Neuronal stem cell (in vitro differentiated cells): ENCODE data around the gene RNF44. TPM values are rescaled to one million over a fixed set of nuclear protein-coding genes. Genes with fewer than 3 reads are reported as not detected.

Source experiments
- DNase-seq: peaks from one replicate; pipeline ENCODE4 v3.0.0-alpha.2; 2013; ENCODE audit warnings: low spot score
- H2AFZ ChIP-seq: one replicate; pipeline ENCODE4 v1.6.1; 2013; ENCODE audit warnings: mild to moderate bottlenecking, low read length, inconsistent platforms
- H2AK5ac ChIP-seq: 2 replicates; pipeline ENCODE4 v1.6.1; 2013; ENCODE audit warnings: low read depth, mild to moderate bottlenecking, inconsistent platforms, low read length, moderate library complexity, mixed read lengths
- H2BK120ac ChIP-seq: 2 replicates; pipeline ENCODE4 v1.6.1; 2013; ENCODE audit warnings: low read depth, mild to moderate bottlenecking, inconsistent platforms, low read length, moderate library complexity, mixed read lengths
- H2BK12ac ChIP-seq: one replicate; pipeline ENCODE4 v1.6.1; 2013; ENCODE audit warnings: low read length, inconsistent platforms
- H2BK15ac ChIP-seq: 2 replicates; pipeline ENCODE4 v1.6.1; 2013; ENCODE audit warnings: mild to moderate bottlenecking, low read length, inconsistent platforms, mixed read lengths
- H2BK5ac ChIP-seq: one replicate; pipeline ENCODE4 v1.6.1; 2013; ENCODE audit warnings: inconsistent platforms, mild to moderate bottlenecking, low read length, moderate library complexity
- H3K14ac ChIP-seq: one replicate; pipeline ENCODE4 v1.6.1; 2013; ENCODE audit warnings: low read length, inconsistent platforms
- H3K18ac ChIP-seq: 2 replicates; pipeline ENCODE4 v1.6.1; 2013; ENCODE audit warnings: low read length, inconsistent platforms
- H3K23ac ChIP-seq: 2 replicates; pipeline ENCODE4 v1.6.1; 2013; ENCODE audit warnings: low read depth, mild to moderate bottlenecking, mixed read lengths, low read length, inconsistent platforms; ENCODE audit not compliant: poor library complexity
- H3K27ac ChIP-seq: replicated peaks from 3 replicates; pipeline ENCODE4 v1.5.1; 2013; ENCODE audit warnings: low read length, inconsistent platforms
- H3K27me3 ChIP-seq, 3 experiments: 2 replicates each; pipeline ENCODE4 v1.6.1; 2013; ENCODE audit warnings: low read length in 3 of 3, mild to moderate bottlenecking in 2 of 3, inconsistent platforms in 1 of 3, low read depth in 1 of 3, mixed read lengths in 1 of 3, moderate library complexity in 1 of 3; ENCODE audit not compliant: control insufficient read depth in 3 of 3, insufficient read depth in 3 of 3
- H3K36me3 ChIP-seq, 2 donors: replicated peaks in 1 of 2; 2 replicates each; pipeline ENCODE4 v1.6.1; 2013; ENCODE audit warnings: low read length in 2 of 2; ENCODE audit not compliant: control insufficient read depth in 2 of 2, insufficient read depth in 2 of 2
- H3K4ac ChIP-seq: 2 replicates; pipeline ENCODE4 v1.6.1; 2013; ENCODE audit warnings: inconsistent platforms, mild to moderate bottlenecking, low read length, moderate library complexity
- H3K4me1 ChIP-seq, 2 donors: 1 replicate in 1 of 2; 2 replicates in 1 of 2; pipeline ENCODE4 v1.6.1; 2013; ENCODE audit warnings: low read length in 2 of 2, low read depth in 1 of 2; ENCODE audit not compliant: control insufficient read depth in 2 of 2, insufficient read depth in 1 of 2
- H3K4me2 ChIP-seq: one replicate; pipeline ENCODE4 v1.6.1; 2013; ENCODE audit warnings: mild to moderate bottlenecking, low read length, inconsistent platforms; ENCODE audit not compliant: insufficient read depth, poor library complexity, severe bottlenecking
- H3K4me3 ChIP-seq, 2 donors: 2 replicates each; pipeline ENCODE4 v1.5.1; 2013; ENCODE audit warnings: low read length in 2 of 2, mild to moderate bottlenecking in 2 of 2, inconsistent platforms in 1 of 2, moderate library complexity in 1 of 2
- H3K79me1 ChIP-seq: one replicate; pipeline ENCODE4 v1.6.1; 2013; ENCODE audit warnings: low read depth, mild to moderate bottlenecking, inconsistent platforms, low read length, moderate library complexity
- H3K9ac ChIP-seq: one replicate; pipeline ENCODE4 v1.6.1; 2013; ENCODE audit warnings: mild to moderate bottlenecking, low read depth, low read length, inconsistent platforms; ENCODE audit not compliant: poor library complexity
- H3K9me3 ChIP-seq, 2 donors: replicated peaks in 1 of 2; 2 replicates each; pipeline versions ENCODE3 to v1.6.1; 2013; ENCODE audit warnings: low read length in 2 of 2, mild to moderate bottlenecking in 2 of 2, inconsistent platforms in 1 of 2, low read depth in 1 of 2, mixed read lengths in 1 of 2, moderate library complexity in 1 of 2; ENCODE audit not compliant: control insufficient read depth in 2 of 2, insufficient read depth in 1 of 2
- H4K8ac ChIP-seq: one replicate; pipeline ENCODE4 v1.6.1; 2013; ENCODE audit warnings: low read depth, mild to moderate bottlenecking, inconsistent platforms, low read length, moderate library complexity
- H4K91ac ChIP-seq: one replicate; pipeline ENCODE4 v1.6.1; 2013; ENCODE audit warnings: low read length, low read depth, mild to moderate bottlenecking, inconsistent platforms; ENCODE audit not compliant: poor library complexity
- WGBS, 2 donors: extraction: QIAGEN DNeasy Blood & Tissue Kit; methylation state at CpG; one replicate each; pipeline ENCODE4 v1.1.7; 2013; ENCODE audit warnings: missing lambda C conversion rate in 2 of 2, mixed read lengths in 1 of 2; ENCODE audit not compliant: insufficient read length in 2 of 2, insufficient replicate concordance in 1 of 2; ENCODE audit errors: extremely low coverage in 2 of 2; 5-methylcytosine and 5-hydroxymethylcytosine counted together
- small RNA-seq: library from polyadenylated mRNA; stranded (forward); fragments of <200 nt; extraction: miRNeasy Mini kit (QIAGEN cat#:217004); gene quantifications from one replicate; pipeline ENCODE3, GENCODE V24; 2013; ENCODE audit not compliant: insufficient read depth

RNF44 gene

DNA sequence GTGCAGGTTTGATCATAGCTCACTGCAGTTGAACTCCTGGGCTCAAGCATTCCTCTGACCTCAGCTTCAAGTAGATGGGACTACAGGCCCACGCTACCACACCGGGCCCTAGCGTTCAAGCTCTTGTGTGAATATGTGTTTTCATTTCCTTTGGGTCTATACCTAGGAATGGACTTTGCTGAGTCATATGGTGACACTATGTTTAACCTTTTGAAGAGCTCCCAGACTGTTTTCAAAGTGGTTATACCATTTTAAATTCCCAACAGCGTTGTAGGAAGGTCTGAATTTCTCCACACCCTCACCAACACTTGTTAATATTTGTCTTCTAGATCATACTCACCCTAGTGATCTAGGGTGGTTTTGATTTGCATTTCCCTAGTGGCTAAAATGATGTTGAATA lies 55.5 kb downstream of the RNF44 start:
- no peak overlapping the region for H3K4ac ChIP-seq
- no peak overlapping the region for H3K18ac ChIP-seq
- H3K27me3 ChIP-seq: no peaks in the 10 kb centered on the region
- no peak overlapping the region for H2BK120ac ChIP-seq
- H3K4me2 ChIP-seq: no peak overlapping the region
- H2AK5ac ChIP-seq: no peak overlapping the region
- peaks cover 7 to 76% of the 10 kb centered on the region in 2 donors for H3K36me3 ChIP-seq
- H3K4me3 ChIP-seq: no peak overlapping the region
- H4K91ac ChIP-seq: no peak overlapping the region
- no peak overlapping the region for H2BK15ac ChIP-seq
- H2BK5ac ChIP-seq: no peak overlapping the region
- no peak overlapping the region for H3K9ac ChIP-seq
- peaks cover 2% of the 10 kb centered on the region for H3K79me1 ChIP-seq
- H3K9me3 ChIP-seq: no peaks in the 10 kb centered on the region
- no peak overlapping the region for H3K27ac ChIP-seq
- H4K8ac ChIP-seq: no peak overlapping the region
- no CpG with 5 or more reads among the region's 4 CpGs for WGBS, 2 donors
- no peak for DNase-seq
- no peaks in the 10 kb centered on the region for H3K4me1 ChIP-seq
- no peak overlapping the region for H2AFZ ChIP-seq
- no peak overlapping the region for H3K23ac ChIP-seq
- H2BK12ac ChIP-seq: no peak overlapping the region
- H3K14ac ChIP-seq: no peak overlapping the region

Small RNAs within 50 kb of the gene (small RNA-seq; reads per million reads assigned to genes)
- gene RF00019 (not detected), gene RN7SL684P (not detected)
